ENCODE results near the gene FERMT2. TPM values are rescaled to one million over a fixed set of nuclear protein-coding genes. Genes with fewer than 3 reads are reported as not detected.

FERMT2 gene
- polyA plus RNA-seq, 1 donor (not counting 4 experiments of a cell fraction or from before 2014, with no cell fraction given) = 19.6 TPM

- no peaks in the 10 kb centered on the region for H3K36me3 ChIP-seq (ENCODE audit: control insufficient read depth in 2 of 2, extremely low read depth in 1 of 2, insufficient read depth in 2 of 2, low read length in 2 of 2)
- no peak for FAIRE-seq
- peaks cover 4% of the 10 kb centered on the region for H4K20me1 ChIP-seq (ENCODE audit: control insufficient read depth, extremely low read depth, insufficient read depth, low read length)
- H3K9ac ChIP-seq (ENCODE audit: control insufficient read depth, extremely low read depth, insufficient read depth, low read length) = no peak overlapping the region
- H3K4me1 ChIP-seq (ENCODE audit: control insufficient read depth, extremely low read depth, insufficient read depth, low read length) = peaks cover 3% of the 10 kb centered on the region
- no peak overlapping the region for H3K27ac ChIP-seq (ENCODE audit: control insufficient read depth, insufficient read depth, low read length)
- no peak for TF ChIP-seq EZH2 (IDR thresholded peaks at IDR 0.05; ENCODE audit: low read length)
- no peak for TF ChIP-seq CTCF (optimal IDR thresholded peaks at IDR 0.05 in 1 of 3, IDR thresholded peaks at IDR 0.05 in 1 of 3, conservative IDR thresholded peaks at IDR 0.05 in 1 of 3; ENCODE audit: extremely low read depth in 1 of 3, insufficient read depth in 2 of 3, low read length in 3 of 3)
- dilution Hi-C loops (cut with MboI; ENCODE audit: extremely low pct_ligation_motif_present, low sequenced_read_pairs) = no loop called here
- H3K4me3 ChIP-seq (ENCODE audit: control insufficient read depth in 2 of 3, extremely low read depth in 1 of 3, insufficient read depth in 2 of 3, low read depth in 1 of 3, low read length in 3 of 3) = no peak overlapping the region
- no peaks in the 10 kb centered on the region for H3K9me1 ChIP-seq (ENCODE audit: control insufficient read depth, extremely low read depth, insufficient read depth, low read length)
- peaks cover 12% of the 10 kb centered on the region for H3K79me2 ChIP-seq (ENCODE audit: control insufficient read depth, insufficient read depth, low read length)
- H3K27me3 ChIP-seq (ENCODE audit: control insufficient read depth, extremely low read depth, insufficient read depth, low read length) = no peaks in the 10 kb centered on the region
- DNase-seq (ENCODE audit: low read depth, low spot score) = no peak
- H3K9me3 ChIP-seq (ENCODE audit: control insufficient read depth, low read depth, low read length) = no peaks in the 10 kb centered on the region
- no peak overlapping the region for H3K4me2 ChIP-seq (ENCODE audit: control insufficient read depth, extremely low read depth, insufficient read depth, low read depth, low read length)
- H2AFZ ChIP-seq (ENCODE audit: control insufficient read depth, low read length) = no peak overlapping the region
Measured at GRCh38 chr14:52926953-52927352, 23.9 kb downstream of the FERMT2 start.

GRCh38 chr14:52923902-52924575, 26.8 kb downstream of the FERMT2 start:
- Histone ChIP-seq H4K20me1 (ENCODE audit: control insufficient read depth, extremely low read depth, insufficient read depth, low read length) (peaks cover 6% of the 10 kb centered on the region), H3K27ac (ENCODE audit: control insufficient read depth, insufficient read depth, low read length) (no peak overlapping the region), H2AFZ (ENCODE audit: control insufficient read depth, low read length) (no peak overlapping the region), H3K27me3 (ENCODE audit: control insufficient read depth, extremely low read depth, insufficient read depth, low read length) (no peaks in the 10 kb centered on the region), H3K4me2 (ENCODE audit: control insufficient read depth, extremely low read depth, insufficient read depth, low read depth, low read length) (no peak overlapping the region), H3K9me1 (ENCODE audit: control insufficient read depth, extremely low read depth, insufficient read depth, low read length) (no peaks in the 10 kb centered on the region), H3K79me2 (ENCODE audit: control insufficient read depth, insufficient read depth, low read length) (peaks cover 12% of the 10 kb centered on the region), H3K9me3 (ENCODE audit: control insufficient read depth, low read depth, low read length) (no peaks in the 10 kb centered on the region), H3K9ac (ENCODE audit: control insufficient read depth, extremely low read depth, insufficient read depth, low read length) (no peak overlapping the region), H3K4me3 (ENCODE audit: control insufficient read depth in 2 of 3, extremely low read depth in 1 of 3, insufficient read depth in 2 of 3, low read depth in 1 of 3, low read length in 3 of 3) (no peak overlapping the region), H3K4me1 (ENCODE audit: control insufficient read depth, extremely low read depth, insufficient read depth, low read length) (peaks cover 3% of the 10 kb centered on the region), H3K36me3 (ENCODE audit: control insufficient read depth in 2 of 2, extremely low read depth in 1 of 2, insufficient read depth in 2 of 2, low read length in 2 of 2) (no peaks in the 10 kb centered on the region)
- TF ChIP-seq CTCF (optimal IDR thresholded peaks at IDR 0.05 in 1 of 3, IDR thresholded peaks at IDR 0.05 in 1 of 3, conservative IDR thresholded peaks at IDR 0.05 in 1 of 3; ENCODE audit: extremely low read depth in 1 of 3, insufficient read depth in 2 of 3, low read length in 3 of 3) = peak in 1 of 3 experiments; percentile 43
- no peak for TF ChIP-seq EZH2 (IDR thresholded peaks at IDR 0.05; ENCODE audit: low read length)
- DNase-seq (ENCODE audit: low read depth, low spot score) (no peak), FAIRE-seq (no peak)
- dilution Hi-C loops (cut with MboI; ENCODE audit: extremely low pct_ligation_motif_present, low sequenced_read_pairs) = no loop called here
